ENCODE measurements around the gene KCNG1.
"Not testable (repeated sequence)": the region's sequence is repeated elsewhere in the genome, so short reads cannot be mapped to it uniquely, and the experiment has no call there.

The KCNG1 gene
- long read RNA-seq, donor 1: 0 reads
- long read RNA-seq, donor 2, partial matches to known transcripts: 0 of 2 reads
- long read RNA-seq, donor 2, other reads (novel, unspliced or antisense): 0 of 2 reads
- long read RNA-seq, donor 3: 0 reads
- long read RNA-seq, donor 4: 0 reads
- long read RNA-seq, donor 5, partial matches to known transcripts: 0 of 2 reads
- long read RNA-seq, donor 5, other reads (novel, unspliced or antisense): 0 of 2 reads
- long read RNA-seq, donor 6, partial matches to known transcripts: 0 of 2 reads
- long read RNA-seq, donor 6, other reads (novel, unspliced or antisense): 0 of 2 reads
- long read RNA-seq, donor 7, partial matches to known transcripts: 0 of 1 reads
- long read RNA-seq, donor 7, other reads (novel, unspliced or antisense): 0 of 1 reads
- long read RNA-seq, donor 8, partial matches to known transcripts: 0 of 2 reads
- long read RNA-seq, donor 8, other reads (novel, unspliced or antisense): 0 of 2 reads

DNA sequence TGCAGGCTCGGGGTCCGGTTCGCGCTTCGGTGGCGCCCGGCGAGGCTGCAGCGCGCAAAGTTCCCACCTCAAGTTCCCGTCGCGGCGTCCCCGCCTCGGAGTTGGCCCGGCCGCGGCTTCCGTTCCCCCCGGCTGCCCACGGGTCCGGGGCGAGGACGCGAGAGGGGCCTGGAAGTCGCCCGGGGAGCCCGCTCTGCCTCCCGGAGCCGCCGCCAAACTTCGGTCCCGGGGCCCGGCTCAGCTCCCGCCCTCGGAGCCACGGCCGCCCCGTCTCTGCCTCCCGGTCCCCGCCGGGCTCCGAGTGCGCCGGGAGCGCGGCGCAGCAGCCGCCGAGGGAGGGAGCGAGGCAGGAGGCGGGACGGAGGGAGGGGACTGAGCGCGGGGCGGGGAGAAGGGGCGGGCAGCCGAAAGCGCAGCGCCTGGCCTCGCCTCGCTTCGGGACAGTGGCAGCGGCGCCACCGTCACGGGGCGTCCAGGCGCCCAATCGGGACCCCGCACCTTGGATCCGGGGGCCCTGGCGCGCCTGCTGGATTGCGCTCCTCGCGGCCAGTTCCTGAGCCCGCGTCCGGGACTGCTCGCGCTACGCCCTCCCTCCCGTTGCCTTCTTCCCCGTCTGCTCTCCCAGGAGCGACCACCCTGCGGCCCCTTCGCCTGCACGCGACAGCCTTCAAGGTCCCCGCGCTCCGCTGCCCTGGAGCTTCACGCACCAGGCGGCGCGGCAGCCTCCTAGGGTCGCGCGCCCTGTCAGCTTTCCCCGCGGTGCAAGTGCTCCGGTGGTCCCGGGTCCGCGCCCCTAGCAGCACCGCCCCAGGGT, at the start of gene KCNG1:
KCNG1 (minus strand) TSS at position 305 of the 814 bp plus-strand sequence. CDS start 12,769 bp downstream, outside the sequence.
- DNase-seq: peak; percentile 91

GRCh38 chr20:51070621-51071020, 47.7 kb upstream of the KCNG1 start:
- no peak for DNase-seq

- DNase-seq: no peak
These were observed 44.9 kb upstream of the KCNG1 start for GRCh38 chr20:51067792-51068191.

- no peak for DNase-seq
These were observed 42.7 kb upstream of the KCNG1 start for GRCh38 chr20:51065615-51066014.

DNA sequence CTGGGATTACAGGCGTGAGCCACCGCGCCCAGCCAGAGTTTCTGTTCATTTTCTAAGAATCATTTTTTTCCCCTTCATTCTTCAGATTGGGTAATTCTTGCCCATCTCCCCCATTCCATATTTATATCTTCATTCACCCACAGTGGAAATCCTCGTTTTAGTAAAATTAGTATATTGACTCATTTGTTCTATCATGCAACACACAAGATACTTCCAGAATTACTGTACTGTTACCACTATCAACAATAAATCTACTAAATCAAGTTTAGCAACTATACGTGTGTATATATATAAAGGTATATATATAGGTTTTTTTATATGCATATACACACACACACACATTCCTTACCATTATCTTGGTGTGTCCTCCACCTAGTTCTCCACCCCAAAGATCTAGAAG, 41.2 kb upstream of the KCNG1 start:
- DNase-seq: no peak

DNA sequence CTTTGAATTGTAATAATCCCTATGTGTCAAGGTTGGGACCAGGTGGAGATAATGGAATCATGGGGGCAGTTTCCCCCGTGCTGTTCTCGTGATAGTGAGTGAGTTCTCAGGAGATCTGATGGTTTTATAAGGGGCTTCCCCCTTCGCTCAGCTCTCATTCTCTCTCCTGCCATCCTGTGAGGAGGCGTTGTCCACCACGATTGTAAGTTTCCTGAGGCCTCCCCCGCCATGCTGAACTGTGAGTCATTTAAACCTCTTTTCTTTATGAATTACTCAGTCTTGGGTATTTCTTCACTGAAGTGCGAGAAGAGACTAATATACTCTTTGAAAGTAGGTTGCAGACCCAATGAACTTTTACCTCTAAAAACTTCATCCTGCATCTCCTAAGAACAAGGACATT, 39.2 kb upstream of the KCNG1 start:
- DNase-seq: no peak

- no peak for DNase-seq
These were observed 38.6 kb upstream of the KCNG1 start for GRCh38 chr20:51061418-51062045.

- DNase-seq: no peak
These were observed 37.4 kb upstream of the KCNG1 start for GRCh38 chr20:51060301-51060700.

GRCh38 chr20:51059862-51060261, 37.0 kb upstream of the KCNG1 start:
- DNase-seq: no peak

DNA sequence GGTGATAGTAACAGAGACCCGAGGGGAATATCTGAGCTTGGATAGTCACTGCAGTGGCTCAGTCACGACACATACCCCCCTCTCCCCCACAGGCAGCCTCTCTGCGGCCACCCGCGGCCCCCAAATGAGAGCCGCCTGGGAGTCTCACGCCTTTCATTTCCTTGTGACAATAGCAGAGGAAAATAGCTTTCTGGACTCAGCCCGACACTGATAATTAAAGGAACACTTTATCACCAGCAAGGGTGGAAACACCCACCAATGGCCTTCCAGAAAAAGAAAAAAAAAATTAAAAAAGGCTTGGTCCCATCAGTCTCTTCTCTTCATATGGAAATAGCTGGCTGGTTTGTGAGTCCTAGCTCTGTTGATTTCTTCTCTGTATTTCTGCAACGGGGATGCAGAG, 35.1 kb upstream of the KCNG1 start:
- DNase-seq: no peak

DNA sequence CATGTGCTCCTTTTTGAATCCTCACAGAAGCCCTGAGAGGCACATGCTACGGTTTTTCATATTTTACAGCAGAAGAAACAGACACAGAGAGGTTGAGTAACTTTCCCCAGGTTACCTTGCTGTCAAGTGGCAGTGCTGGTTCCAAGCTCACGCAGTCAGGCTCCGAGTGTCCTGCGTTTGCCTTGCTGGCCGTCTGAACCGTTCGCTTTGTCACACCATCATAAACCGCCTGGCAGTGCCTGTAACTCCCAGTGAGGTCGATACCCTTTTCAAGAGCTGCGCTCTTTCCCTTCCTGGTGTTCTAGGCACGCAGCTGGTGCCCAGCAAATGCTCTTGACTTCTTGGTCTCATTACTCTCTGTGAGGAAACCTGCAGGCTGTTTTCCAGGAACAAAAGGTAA, 31.3 kb upstream of the KCNG1 start:
- DNase-seq: no peak

DNA sequence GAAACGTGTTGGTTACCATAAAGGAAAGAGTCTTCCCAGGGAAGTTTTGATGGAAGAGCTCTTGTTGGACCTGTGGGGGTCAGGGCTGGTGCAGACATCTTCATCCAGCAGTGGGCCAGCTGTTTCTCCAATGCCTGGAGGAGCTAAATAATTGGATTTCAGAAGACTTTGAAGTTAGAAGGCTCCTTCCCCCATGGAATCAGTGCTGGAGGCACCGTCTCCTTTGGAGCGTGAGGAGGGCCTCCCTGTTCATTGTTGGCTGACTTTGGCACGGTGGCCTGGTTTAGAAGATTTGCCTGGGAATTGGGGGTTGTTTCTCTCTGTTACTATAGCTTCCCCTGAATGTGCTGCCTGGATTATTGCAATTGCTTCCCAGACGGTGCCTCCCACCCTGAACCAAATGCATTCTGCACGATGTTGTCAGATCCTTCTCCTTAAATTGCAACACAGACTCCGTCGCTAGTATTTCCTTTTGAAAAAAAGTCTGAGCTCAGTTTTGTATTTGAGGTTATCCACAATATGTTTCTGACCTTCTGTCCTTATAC, 27.7 kb upstream of the KCNG1 start:
- DNase-seq: no peak

DNA sequence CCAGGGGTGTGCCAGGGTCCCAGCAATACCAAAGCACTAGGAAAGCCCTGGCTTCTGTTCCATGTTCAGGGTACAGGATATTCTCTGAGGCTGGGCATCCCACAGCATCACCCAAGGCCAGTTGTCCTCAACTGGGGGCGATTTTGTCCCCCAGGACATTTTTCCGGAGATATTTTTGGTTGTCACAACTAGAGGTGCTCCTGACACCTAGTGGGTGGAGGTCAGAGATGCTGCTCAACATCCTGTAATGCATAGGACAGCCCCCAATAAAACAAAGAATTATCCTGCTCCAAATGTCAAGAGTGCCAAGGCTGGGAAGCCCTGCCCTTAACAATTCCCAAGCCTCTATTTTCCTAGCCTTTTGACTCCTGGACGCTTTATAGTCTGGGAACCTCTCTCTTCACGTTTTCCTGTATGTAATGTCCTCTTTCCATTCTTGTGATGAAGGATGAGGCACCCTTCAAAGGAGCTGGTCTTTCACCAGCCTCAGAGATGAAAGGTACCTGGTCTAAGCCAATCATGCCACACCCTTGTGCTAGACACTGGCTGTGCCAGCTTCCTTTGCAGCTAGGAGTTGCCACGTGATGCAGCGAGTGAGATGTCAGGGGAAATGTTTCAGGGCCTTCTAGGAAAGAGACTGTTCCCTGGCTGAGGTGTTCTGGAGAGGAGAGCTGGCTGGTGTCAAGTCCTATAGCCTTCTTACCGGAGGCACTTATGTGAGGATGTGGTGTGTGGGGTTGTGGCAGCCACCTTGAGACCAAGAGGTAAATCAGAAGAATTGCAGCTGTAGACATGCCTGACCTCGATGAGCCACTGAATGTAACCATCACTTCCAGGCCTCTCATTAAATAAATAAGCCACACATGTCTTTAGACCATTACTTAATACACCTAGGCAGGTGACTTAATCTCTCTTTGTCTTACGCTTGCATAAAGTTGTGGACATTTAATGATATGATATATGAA, 23.4 kb upstream of the KCNG1 start:
- no peak for DNase-seq

- not testable (repeated sequence) for DNase-seq
These were observed 22.6 kb upstream of the KCNG1 start for GRCh38 chr20:51045492-51045891.

DNA sequence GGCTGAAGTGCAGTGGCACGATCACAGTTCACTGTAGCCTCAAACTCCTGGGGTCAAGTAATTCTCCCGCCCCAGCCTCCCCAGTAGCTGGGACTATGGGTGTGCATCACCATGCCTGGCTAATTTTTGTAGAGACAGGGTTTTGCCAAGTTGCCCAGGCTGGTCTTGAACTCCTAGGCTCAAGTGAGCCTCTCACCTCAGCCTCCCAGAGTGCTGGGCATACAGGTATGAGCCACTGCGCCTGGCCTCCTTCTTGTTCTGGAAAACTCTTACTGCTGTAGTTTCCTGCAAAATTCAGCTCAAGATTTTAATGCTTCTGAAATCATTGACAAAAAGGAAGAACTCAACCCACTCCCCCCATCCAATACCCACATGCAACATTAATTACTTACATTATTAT, 21.9 kb upstream of the KCNG1 start:
- DNase-seq: no peak

GRCh38 chr20:51043811-51044210, 20.9 kb upstream of the KCNG1 start:
- DNase-seq: no peak

DNA sequence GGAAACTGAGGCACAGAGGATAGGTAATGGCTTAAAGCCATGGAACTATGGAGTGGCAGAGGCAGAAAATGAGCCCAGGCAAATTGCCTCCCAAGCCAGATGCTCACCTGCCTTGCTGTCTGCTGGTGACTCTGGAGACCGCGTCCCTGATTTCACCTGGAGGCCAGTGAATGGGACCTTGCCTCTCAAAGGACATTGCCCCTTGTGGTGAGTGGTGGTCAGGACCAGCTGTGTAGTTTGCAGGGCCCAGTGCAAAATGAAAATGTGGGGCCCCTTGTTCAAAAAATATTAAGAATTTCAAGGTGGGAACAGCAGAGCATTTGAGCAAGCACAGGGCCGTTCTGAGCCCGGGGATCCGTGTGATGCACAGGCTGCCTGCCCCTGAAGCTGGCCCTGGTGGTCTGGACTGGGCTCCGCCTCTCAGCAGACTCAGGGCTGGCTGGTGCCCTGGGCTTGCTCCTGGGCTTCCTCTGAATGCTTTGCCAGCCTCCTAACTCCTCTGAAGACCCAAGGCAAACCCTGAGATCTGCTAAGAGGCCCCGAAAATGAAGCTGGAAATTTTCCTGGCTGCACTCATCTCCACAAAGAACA, 19.8 kb upstream of the KCNG1 start:
- DNase-seq: no peak

- DNase-seq: no peak
These were observed 19.2 kb upstream of the KCNG1 start for GRCh38 chr20:51042064-51042463.

- no peak for DNase-seq
These were observed 14.7 kb upstream of the KCNG1 start for GRCh38 chr20:51037532-51038115.

GRCh38 chr20:51036827-51037531, 14.1 kb upstream of the KCNG1 start:
- no peak for DNase-seq
